Type B pancreatic cell (in vitro differentiated cells): ENCODE data around the gene ANKRD11. TPM values are rescaled to one million over a fixed set of nuclear protein-coding genes. Genes with fewer than 3 reads are reported as not detected.

Experiments used
- DNase-seq: peaks from one replicate; pipeline ENCODE4 v3.0.0; 2021; ENCODE audit warnings: mixed read lengths; ENCODE audit not compliant: unreplicated experiment; ENCODE audit errors: extremely low spot score
- H3K27ac Mint-ChIP-seq: 2 replicates; pipeline ENCODE4 v1.8.0; 2021; ENCODE audit warnings: mild to moderate bottlenecking, mixed read lengths
- H3K27me3 Mint-ChIP-seq: 2 replicates; pipeline ENCODE4 v1.8.0; 2021; ENCODE audit warnings: mixed read lengths
- H3K36me3 Mint-ChIP-seq: 2 replicates; pipeline ENCODE4 v1.8.0; 2021; ENCODE audit warnings: mixed read lengths
- H3K4me1 Mint-ChIP-seq: one replicate; pipeline ENCODE4 v1.8.0; 2021; ENCODE audit warnings: mixed read lengths; ENCODE audit not compliant: unreplicated experiment
- H3K4me3 Mint-ChIP-seq: 2 replicates; pipeline ENCODE4 v1.8.0; 2021; ENCODE audit warnings: mild to moderate bottlenecking, mixed read lengths
- H3K9me3 Mint-ChIP-seq: 2 replicates; pipeline ENCODE4 v1.8.0; 2021; ENCODE audit warnings: mixed read lengths
- CTCF ChIP-seq: fragments of 200-600 bp; sonication (generic); conservative IDR thresholded peaks from 2 replicates; pipeline ENCODE4 v1.5.0; 2021; ENCODE audit warnings: antibody characterized with exemption, mild to moderate bottlenecking
- total RNA-seq: library from RNA; stranded (reverse); gene quantifications from 2 replicates; pipeline ENCODE4 v1.2.1, GENCODE V29; 2021; ENCODE audit warnings: low replicate concordance

Gene ANKRD11
- total RNA-seq, 1 donor from 2014 or later, result 153 TPM

DNA sequence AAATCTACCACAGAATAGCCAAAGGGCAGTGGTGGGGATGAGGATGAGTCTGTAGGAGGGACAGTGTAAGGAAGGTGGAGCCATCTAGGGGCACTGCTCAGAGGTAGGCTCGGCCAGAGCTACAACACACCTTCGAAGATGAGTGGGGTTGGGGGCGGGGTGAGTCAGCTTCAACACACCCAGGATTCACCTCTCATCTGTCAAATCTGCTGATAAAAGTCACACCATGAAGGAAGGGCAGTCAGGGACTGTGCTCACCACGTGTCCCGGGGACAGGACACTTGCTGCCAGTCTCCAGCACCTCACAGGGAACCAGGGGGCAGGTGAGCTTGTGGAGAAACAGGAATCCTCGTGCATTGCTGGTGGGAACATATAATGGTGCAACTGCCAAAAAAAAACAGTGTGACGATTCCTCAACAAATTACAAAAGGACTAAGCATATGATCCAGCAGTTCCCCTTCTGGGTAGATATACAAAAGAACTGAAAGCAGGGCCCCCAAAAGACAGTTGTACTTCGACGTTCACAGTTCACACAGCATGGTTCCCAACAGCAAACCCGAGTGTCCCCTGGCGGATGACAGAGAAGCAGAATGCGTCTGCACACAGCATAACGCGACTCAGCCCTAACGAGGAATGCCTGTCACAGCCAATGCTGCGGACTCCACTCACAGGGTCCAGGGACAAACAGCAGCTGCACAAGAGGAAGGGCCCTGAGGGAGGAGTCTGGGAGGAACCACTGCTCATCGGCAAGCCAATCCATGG, 133.1 kb downstream of the ANKRD11 start:
- H3K36me3 Mint-ChIP-seq, result peaks cover 9% of the 10 kb centered on the region
- H3K27me3 Mint-ChIP-seq, result no peaks in the 10 kb centered on the region
- H3K27ac Mint-ChIP-seq, result peak overlapping the region; percentile 84
- H3K4me3 Mint-ChIP-seq, result peak overlapping the region; percentile 31
- no peak for TF ChIP-seq CTCF
- no peak for DNase-seq
- H3K9me3 Mint-ChIP-seq, result no peaks in the 10 kb centered on the region
- peaks cover 65% of the 10 kb centered on the region for H3K4me1 Mint-ChIP-seq

DNA sequence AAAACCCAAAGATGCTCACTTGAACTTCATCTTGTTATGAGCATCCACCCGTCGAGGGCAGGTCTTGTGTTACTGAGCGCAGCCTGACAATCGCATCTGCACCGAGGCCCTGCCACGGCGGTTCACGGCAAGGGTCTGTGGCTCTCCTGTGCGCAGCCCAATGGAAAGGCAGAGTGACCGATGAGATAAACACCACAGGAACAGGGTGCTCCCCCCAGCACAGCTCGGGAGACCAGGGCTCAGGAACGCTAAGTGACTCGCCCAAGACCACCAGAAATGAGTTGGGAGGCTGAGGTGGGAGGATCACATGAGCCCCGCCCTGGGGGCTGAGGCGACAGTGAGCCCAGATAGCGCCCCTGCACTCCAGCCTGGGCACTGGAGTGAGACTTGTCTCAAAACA, 134.7 kb downstream of the ANKRD11 start:
- Mint-ChIP-seq H3K27ac (peak overlapping the region; percentile 36), H3K4me1 (peaks cover 63% of the 10 kb centered on the region), H3K36me3 (peaks cover 9% of the 10 kb centered on the region), H3K27me3 (no peaks in the 10 kb centered on the region), H3K4me3 (no peak overlapping the region), H3K9me3 (no peaks in the 10 kb centered on the region)
- no peak for TF ChIP-seq CTCF
- no peak for DNase-seq

DNA sequence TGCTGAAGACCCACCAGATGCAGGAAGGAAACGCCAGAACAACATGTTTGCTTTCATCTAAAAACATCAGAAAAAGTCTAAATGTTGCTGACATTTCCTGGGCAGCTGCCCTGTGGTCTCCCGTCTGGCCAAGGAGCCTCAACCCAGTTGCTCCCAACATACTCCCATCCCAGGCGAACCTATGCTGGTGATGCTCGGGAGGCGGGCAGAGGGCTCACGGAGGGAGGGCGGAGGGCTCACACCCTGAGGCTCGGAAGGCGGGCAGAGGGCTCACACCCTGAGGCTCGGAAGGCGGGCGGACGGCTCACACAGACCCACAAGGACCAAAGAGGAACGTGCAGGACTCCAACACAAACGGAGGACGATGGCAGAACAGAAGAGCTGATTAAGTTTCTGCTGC, 135.4 kb downstream of the ANKRD11 start:
- no peaks in the 10 kb centered on the region for H3K9me3 Mint-ChIP-seq
- DNase-seq, result no peak
- H3K27ac Mint-ChIP-seq, result peak overlapping the region; percentile 36
- TF ChIP-seq CTCF, result no peak
- peaks cover 11% of the 10 kb centered on the region for H3K36me3 Mint-ChIP-seq
- H3K4me1 Mint-ChIP-seq, result peaks cover 68% of the 10 kb centered on the region
- H3K4me3 Mint-ChIP-seq, result no peak overlapping the region
- H3K27me3 Mint-ChIP-seq, result no peaks in the 10 kb centered on the region

GRCh38 chr16:89354325-89354724, 136.0 kb downstream of the ANKRD11 start:
- H3K9me3 Mint-ChIP-seq, result no peaks in the 10 kb centered on the region
- peaks cover 61% of the 10 kb centered on the region for H3K4me1 Mint-ChIP-seq
- H3K27ac Mint-ChIP-seq, result peak overlapping the region; percentile 4
- TF ChIP-seq CTCF, result no peak
- no peak overlapping the region for H3K4me3 Mint-ChIP-seq
- no peak for DNase-seq
- peaks cover 9% of the 10 kb centered on the region for H3K36me3 Mint-ChIP-seq
- H3K27me3 Mint-ChIP-seq, result no peaks in the 10 kb centered on the region

- no peaks in the 10 kb centered on the region for H3K27me3 Mint-ChIP-seq
- H3K4me1 Mint-ChIP-seq, result peaks cover 45% of the 10 kb centered on the region
- DNase-seq, result no peak
- no peak overlapping the region for H3K4me3 Mint-ChIP-seq
- H3K9me3 Mint-ChIP-seq, result no peaks in the 10 kb centered on the region
- TF ChIP-seq CTCF, result no peak
- H3K27ac Mint-ChIP-seq, result peak overlapping the region; percentile 36
- H3K36me3 Mint-ChIP-seq, result peaks cover 9% of the 10 kb centered on the region
Measured at GRCh38 chr16:89352091-89352681, 138.2 kb downstream of the ANKRD11 start.
